NB4 (cell line): ENCODE results near the gene SLC5A10.

Experiments
- POLR2A ChIP-seq: IDR thresholded peaks from 2 replicates; pipeline ENCODE4 v1.6.1; 2011; ENCODE audit warnings: mild to moderate bottlenecking; ENCODE audit not compliant: insufficient read length; ENCODE audit errors: extremely low read depth
- TF ChIP-seq, protein P1 (sequence below): IDR thresholded peaks from one replicate; pipeline ENCODE4 v1.5.1; 2012; ENCODE audit warnings: low read depth, low read length

DNA sequence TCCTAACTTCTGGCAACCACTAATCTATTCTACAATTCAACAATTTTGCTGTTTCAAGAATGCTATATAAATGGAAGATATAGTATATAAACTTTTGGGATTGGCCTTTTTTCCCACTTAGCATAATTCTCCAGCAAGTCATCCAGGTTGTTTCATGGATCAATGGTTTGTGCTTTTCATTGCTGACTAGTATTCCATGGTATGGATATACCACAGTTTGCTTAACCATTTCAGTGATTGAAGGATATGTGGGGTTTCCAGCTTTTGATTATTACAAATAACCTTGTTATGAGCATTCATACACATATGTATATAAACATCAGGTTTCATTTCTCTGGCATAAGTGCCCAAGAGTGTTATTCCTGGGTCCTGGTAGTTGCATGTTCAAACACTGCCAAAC, 54.7 kb downstream of the SLC5A10 start:
- TF ChIP-seq, protein P1, sequence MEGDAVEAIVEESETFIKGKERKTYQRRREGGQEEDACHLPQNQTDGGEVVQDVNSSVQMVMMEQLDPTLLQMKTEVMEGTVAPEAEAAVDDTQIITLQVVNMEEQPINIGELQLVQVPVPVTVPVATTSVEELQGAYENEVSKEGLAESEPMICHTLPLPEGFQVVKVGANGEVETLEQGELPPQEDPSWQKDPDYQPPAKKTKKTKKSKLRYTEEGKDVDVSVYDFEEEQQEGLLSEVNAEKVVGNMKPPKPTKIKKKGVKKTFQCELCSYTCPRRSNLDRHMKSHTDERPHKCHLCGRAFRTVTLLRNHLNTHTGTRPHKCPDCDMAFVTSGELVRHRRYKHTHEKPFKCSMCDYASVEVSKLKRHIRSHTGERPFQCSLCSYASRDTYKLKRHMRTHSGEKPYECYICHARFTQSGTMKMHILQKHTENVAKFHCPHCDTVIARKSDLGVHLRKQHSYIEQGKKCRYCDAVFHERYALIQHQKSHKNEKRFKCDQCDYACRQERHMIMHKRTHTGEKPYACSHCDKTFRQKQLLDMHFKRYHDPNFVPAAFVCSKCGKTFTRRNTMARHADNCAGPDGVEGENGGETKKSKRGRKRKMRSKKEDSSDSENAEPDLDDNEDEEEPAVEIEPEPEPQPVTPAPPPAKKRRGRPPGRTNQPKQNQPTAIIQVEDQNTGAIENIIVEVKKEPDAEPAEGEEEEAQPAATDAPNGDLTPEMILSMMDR = no peak
- no peak for TF ChIP-seq POLR2A
